GM19467 (cell line): ENCODE data around the gene C12orf57.

ENCODE experiments used
- ATAC-seq: cut with Tn5 transposase; IDR thresholded peaks from one replicate; pipeline ENCODE4 v1.9.1; 2021; ENCODE audit warnings: mild to moderate bottlenecking, moderate library complexity; ENCODE audit not compliant: unreplicated experiment

C12orf57 gene

DNA sequence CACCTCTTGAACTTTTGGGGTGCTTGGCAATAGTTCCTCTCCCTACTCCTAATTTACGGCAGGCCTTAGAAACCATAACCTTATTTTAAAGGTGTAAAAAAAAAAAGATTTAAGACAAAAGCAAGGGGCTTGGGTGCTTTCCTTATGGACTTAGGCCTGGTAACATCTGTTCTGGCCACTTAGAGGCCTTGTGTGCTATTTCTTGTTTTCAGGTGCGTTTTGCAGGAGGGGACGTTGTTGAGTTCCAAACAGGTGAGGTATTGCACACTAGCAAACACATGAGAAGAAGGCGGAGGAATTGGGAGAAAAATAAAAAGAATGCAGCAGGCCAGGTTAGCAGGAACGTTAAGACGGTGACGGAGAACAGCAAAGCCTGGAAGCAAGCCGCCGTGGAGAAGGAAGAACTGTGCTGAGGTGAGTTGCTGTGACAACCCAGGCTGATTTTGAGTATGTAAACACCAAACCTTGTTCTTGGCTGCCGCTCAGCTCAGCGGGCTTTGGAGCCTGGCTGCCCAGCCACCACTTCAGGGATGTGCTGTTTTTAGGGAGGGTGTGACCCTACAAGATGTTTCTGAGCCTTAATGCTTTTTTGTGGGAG, 44.2 kb downstream of the C12orf57 start:
- ATAC-seq, result no peak
